HAP-1 (cell line): ENCODE measurements around the gene MAPK8IP3.

Experiments used
- DNase-seq, 2 experiments: peaks; one replicate each; pipeline ENCODE4 v3.0.0-alpha.2; 2016 to 2020; ENCODE audit warnings: low spot score in 2 of 2
- H3K27me3 ChIP-seq: fragments of 250-450 bp; sonication (Bioruptor Pico); 2 replicates; pipeline ENCODE4 v1.5.1; 2020; ENCODE audit warnings: low read depth, mild to moderate bottlenecking, moderate library complexity
- H3K36me3 ChIP-seq: fragments of 250-450 bp; sonication (Bioruptor Pico); replicated peaks from 2 replicates; pipeline ENCODE4 v1.5.1; 2020; ENCODE audit warnings: mild to moderate bottlenecking
- H3K4me1 ChIP-seq: fragments of 250-450 bp; sonication (Bioruptor Pico); 2 replicates; pipeline ENCODE4 v1.5.1; 2020; ENCODE audit warnings: mild to moderate bottlenecking
- H3K4me3 ChIP-seq: fragments of 250-450 bp; sonication (Bioruptor Pico); 2 replicates; pipeline ENCODE4 v1.5.1; 2020; ENCODE audit warnings: mild to moderate bottlenecking, moderate library complexity
- H3K9me3 ChIP-seq: fragments of 250-450 bp; sonication (Bioruptor Pico); 2 replicates; pipeline ENCODE4 v1.5.1; 2020; ENCODE audit warnings: mild to moderate bottlenecking, moderate library complexity
- in situ Hi-C: fragments of 300-500 bp; cut with MboI; formaldehyde crosslinking; loops from 3 replicates; pipeline ENCODE4 v1.14.3; 2020; ENCODE audit warnings: low sequenced_read_pairs, inconsistent platforms, mixed read lengths

MAPK8IP3 gene

GRCh38 chr16:1761751-1762150, 55.8 kb downstream of the MAPK8IP3 start:
- Histone ChIP-seq H3K4me3 (no peak overlapping the region), H3K36me3 (peaks cover 24% of the 10 kb centered on the region), H3K27me3 (no peaks in the 10 kb centered on the region), H3K9me3 (no peaks in the 10 kb centered on the region), H3K4me1 (no peaks in the 10 kb centered on the region)
- in situ Hi-C loops = no loop called here
- DNase-seq = no peak

- H3K9me3 ChIP-seq = no peaks in the 10 kb centered on the region
- no peaks in the 10 kb centered on the region for H3K4me1 ChIP-seq
- no peak overlapping the region for H3K4me3 ChIP-seq
- peaks cover 27% of the 10 kb centered on the region for H3K36me3 ChIP-seq
- H3K27me3 ChIP-seq = no peaks in the 10 kb centered on the region
- no peak for DNase-seq
- in situ Hi-C loops = no loop called here
Observed at GRCh38 chr16:1762196-1762878, 56.3 kb downstream of the MAPK8IP3 start.

- H3K4me3 ChIP-seq = no peak overlapping the region
Observed at GRCh38 chr16:1762879-1763520, 57.0 kb downstream of the MAPK8IP3 start.

GRCh38 chr16:1763521-1764511, 57.8 kb downstream of the MAPK8IP3 start:
- H3K9me3 ChIP-seq = no peaks in the 10 kb centered on the region
- in situ Hi-C loops = no loop called here
- DNase-seq = peak in 1 of 2 experiments; percentile 59
- no peaks in the 10 kb centered on the region for H3K27me3 ChIP-seq
- H3K4me3 ChIP-seq = no peak overlapping the region
- H3K4me1 ChIP-seq = no peaks in the 10 kb centered on the region
- peaks cover 39% of the 10 kb centered on the region for H3K36me3 ChIP-seq

More at GRCh38 chr16:1762879-1763520, 57.0 kb downstream of the MAPK8IP3 start:
- Histone ChIP-seq H3K27me3 (no peaks in the 10 kb centered on the region), H3K36me3 (peaks cover 34% of the 10 kb centered on the region), H3K9me3 (no peaks in the 10 kb centered on the region), H3K4me1 (no peaks in the 10 kb centered on the region)
- DNase-seq = no peak
- in situ Hi-C loops = no loop called here

DNA sequence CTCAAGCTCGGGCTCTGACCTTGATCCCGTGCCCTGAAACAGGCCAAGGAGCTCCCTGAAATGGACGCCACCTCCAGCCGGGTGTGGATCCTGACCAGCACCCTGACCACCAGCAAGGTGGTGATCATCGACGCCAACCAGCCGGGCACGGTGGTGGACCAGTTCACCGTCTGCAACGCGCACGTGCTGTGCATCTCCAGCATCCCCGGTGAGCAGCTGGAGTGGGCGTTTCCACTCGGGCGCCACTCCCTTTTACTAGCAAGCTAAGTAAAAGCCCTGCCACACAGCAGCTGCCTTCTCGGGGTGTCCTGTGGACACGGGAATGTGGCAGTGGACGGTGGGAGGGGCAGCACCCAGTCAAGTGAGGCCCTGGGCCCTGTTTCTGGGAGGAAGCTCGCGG, 59.0 kb downstream of the MAPK8IP3 start:
- Histone ChIP-seq H3K4me1 (no peaks in the 10 kb centered on the region), H3K36me3 (peaks cover 50% of the 10 kb centered on the region), H3K9me3 (no peaks in the 10 kb centered on the region), H3K4me3 (no peak overlapping the region), H3K27me3 (no peaks in the 10 kb centered on the region)
- no peak for DNase-seq
- in situ Hi-C loops = no loop called here

GRCh38 chr16:1765826-1766225, 59.8 kb downstream of the MAPK8IP3 start:
- in situ Hi-C loops = no loop called here
- Histone ChIP-seq H3K4me1 (0 out of 2 replicates have a peak, but pooled peaks cover 3% of the 10 kb centered on the region), H3K9me3 (no peaks in the 10 kb centered on the region), H3K36me3 (peaks cover 58% of the 10 kb centered on the region), H3K27me3 (no peaks in the 10 kb centered on the region), H3K4me3 (no peak overlapping the region)
- DNase-seq = no peak

DNA sequence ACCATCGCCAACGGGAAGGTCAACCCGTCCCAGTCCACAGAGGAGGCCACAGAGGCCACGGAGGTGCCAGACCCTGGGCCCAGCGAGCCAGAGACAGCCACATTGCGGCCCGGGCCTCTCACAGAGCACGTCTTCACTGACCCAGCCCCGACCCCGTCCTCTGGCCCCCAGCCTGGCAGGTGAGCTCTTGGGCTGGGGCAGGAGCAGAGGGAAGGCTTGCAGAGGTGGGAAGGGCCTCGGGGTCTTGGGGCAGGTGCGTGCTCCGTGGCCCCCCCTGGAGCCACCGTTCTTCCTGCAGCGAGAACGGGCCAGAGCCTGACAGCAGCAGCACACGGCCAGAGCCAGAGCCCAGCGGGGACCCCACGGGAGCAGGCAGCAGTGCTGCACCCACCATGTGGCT, 60.2 kb downstream of the MAPK8IP3 start:
- no peaks in the 10 kb centered on the region for H3K27me3 ChIP-seq
- no peak for DNase-seq
- no peaks in the 10 kb centered on the region for H3K9me3 ChIP-seq
- 0 out of 2 replicates have a peak, but pooled peaks cover 3% of the 10 kb centered on the region for H3K4me1 ChIP-seq
- H3K36me3 ChIP-seq = peaks cover 59% of the 10 kb centered on the region
- no peak overlapping the region for H3K4me3 ChIP-seq
- in situ Hi-C loops = no loop called here

- H3K36me3 ChIP-seq = peaks cover 59% of the 10 kb centered on the region
- in situ Hi-C loops = no loop called here
Observed at GRCh38 chr16:1766701-1767100, 60.7 kb downstream of the MAPK8IP3 start.

DNA sequence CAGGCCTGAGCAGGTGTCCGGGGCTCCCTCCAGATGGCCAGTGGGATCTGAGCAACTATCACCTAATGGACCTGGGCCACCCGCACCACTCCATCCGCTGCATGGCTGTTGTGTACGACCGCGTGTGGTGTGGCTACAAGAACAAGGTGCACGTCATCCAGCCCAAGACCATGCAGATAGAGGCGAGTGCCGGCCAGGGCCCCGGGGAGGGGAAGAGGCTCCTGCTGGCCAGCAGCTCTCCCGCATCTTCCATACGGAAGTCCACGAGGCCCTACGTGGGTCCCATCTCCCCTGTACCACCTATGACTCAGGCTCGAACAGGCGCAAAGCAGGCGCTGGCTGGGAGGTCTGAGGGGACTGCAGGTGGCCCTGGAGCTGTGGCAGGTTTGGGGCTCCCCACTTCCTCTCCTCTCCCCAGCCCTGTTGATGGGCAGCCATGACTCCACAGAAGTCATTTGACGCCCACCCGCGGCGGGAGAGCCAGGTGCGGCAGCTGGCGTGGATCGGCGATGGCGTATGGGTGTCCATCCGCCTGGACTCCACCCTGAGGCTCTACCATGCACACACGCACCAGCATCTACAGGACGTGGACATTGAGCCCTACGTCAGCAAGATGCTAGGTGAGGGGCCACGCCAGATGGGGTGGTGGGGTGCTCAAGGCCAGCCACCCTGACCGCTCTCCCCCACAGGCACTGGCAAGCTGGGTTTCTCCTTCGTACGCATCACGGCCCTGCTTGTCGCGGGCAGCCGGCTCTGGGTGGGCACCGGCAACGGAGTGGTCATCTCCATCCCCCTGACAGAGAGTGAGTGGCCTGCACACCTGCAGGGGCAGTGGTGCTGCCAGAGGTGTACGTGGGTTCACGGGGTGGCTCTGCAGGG, 61.4 kb downstream of the MAPK8IP3 start:
- no peak for DNase-seq
- Histone ChIP-seq H3K4me3 (no peak overlapping the region), H3K9me3 (no peaks in the 10 kb centered on the region), H3K36me3 (peaks cover 65% of the 10 kb centered on the region), H3K27me3 (no peaks in the 10 kb centered on the region), H3K4me1 (0 out of 2 replicates have a peak, but pooled peaks cover 3% of the 10 kb centered on the region)
- in situ Hi-C loops = no loop called here

More at GRCh38 chr16:1766701-1767100, 60.7 kb downstream of the MAPK8IP3 start:
- DNase-seq = no peak
- no peaks in the 10 kb centered on the region for H3K9me3 ChIP-seq
- H3K27me3 ChIP-seq = no peaks in the 10 kb centered on the region
- H3K4me1 ChIP-seq = 0 out of 2 replicates have a peak, but pooled peaks cover 3% of the 10 kb centered on the region
- no peak overlapping the region for H3K4me3 ChIP-seq

DNA sequence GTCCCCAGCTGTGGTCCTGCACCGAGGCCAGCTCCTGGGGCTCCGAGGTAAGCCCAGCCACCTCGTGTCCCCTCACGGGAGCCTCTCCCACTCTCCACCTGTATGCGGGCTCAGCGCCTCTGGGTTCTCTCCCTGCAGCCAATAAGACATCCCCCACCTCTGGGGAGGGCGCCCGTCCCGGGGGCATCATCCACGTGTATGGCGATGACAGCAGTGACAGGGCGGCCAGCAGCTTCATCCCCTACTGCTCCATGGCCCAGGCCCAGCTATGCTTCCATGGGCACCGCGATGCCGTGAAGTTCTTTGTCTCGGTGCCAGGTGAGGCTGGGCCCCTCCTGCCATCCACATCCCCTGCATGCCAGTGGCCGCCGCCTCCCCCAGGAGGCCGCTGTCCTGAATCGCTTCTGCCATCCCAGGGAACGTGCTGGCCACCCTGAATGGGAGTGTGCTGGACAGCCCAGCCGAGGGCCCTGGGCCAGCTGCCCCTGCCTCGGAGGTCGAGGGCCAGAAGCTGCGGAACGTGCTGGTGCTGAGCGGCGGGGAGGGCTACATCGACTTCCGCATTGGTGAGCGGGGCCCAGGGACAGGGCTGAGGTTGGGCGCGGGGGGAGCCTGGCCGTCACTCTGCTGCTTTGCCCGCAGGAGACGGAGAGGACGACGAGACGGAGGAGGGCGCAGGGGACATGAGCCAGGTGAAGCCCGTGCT, 62.2 kb downstream of the MAPK8IP3 start:
- Histone ChIP-seq H3K36me3 (peaks cover 65% of the 10 kb centered on the region), H3K4me3 (no peak overlapping the region), H3K9me3 (no peaks in the 10 kb centered on the region), H3K4me1 (0 out of 2 replicates have a peak, but pooled peaks cover 3% of the 10 kb centered on the region), H3K27me3 (no peaks in the 10 kb centered on the region)
- in situ Hi-C loops = no loop called here
- no peak for DNase-seq

DNA sequence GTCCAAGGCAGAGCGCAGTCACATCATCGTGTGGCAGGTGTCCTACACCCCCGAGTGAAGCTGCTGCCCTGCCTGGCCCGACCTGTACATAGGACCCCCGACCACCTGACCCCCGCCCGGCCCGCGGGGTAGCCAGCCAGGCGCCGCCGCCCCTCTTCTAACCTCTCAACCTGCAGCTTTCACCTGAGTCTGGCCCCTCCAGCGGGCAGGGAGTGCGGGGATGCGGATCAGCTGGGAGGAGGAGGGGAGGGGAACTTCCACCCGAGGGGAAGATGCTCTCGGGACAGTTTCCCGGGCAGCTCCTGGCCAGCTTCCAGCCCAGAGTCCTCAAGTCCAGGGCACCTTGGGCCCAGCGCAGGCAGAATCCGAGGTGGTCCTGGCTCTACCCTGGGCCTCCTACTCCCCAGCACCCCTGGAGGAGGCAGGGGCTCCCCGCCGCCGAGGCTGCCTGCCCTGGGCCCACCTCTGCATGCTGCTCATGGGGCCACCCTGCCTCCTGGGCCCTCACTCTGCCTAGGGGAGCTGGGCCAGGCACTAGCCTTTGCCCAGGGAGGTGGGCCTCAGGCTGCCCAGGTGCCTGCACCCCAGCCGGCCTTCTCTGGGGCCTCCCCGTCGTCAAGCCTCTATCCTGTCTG, 62.9 kb downstream of the MAPK8IP3 start:
- in situ Hi-C loops = no loop called here
- no peak for DNase-seq
- H3K9me3 ChIP-seq = no peaks in the 10 kb centered on the region
- H3K27me3 ChIP-seq = no peaks in the 10 kb centered on the region
- peaks cover 65% of the 10 kb centered on the region for H3K36me3 ChIP-seq
- no peak overlapping the region for H3K4me3 ChIP-seq
- 0 out of 2 replicates have a peak, but pooled peaks cover 3% of the 10 kb centered on the region for H3K4me1 ChIP-seq
